Esophagus muscularis mucosa (tissue), 3 donors: Measurements from ENCODE around the gene GALNT18.

ENCODE experiments used
- CTCF ChIP-seq, 3 experiments: fragments of 200-600 bp in 2 of 3; fragments of 450-650 bp in 1 of 3; sonication (generic) in 2 of 3; IDR thresholded peaks; one replicate each; pipeline ENCODE4 v1.5.1; 2017 to 2019; ENCODE audit warnings: antibody characterized with exemption in 3 of 3, mild to moderate bottlenecking in 2 of 3, moderate library complexity in 1 of 3
- EP300 ChIP-seq: sonication (generic); formaldehyde crosslinking; IDR thresholded peaks from one replicate; pipeline ENCODE4 v1.6.1; 2017; ENCODE audit warnings: antibody characterized with exemption

- no peak for TF ChIP-seq CTCF (IDR thresholded peaks at IDR 0.05)
- no peak for TF ChIP-seq EP300
Measured at GRCh38 chr11:11280826-11281225, 341.0 kb downstream of the GALNT18 start.
